Stimulated activated CD8-positive, alpha-beta memory T cell treated with anti-CD3 and anti-CD28 coated beads, Interleukin-4, amount 100 ng/mL, for 1 hour (primary cell): Measurements from ENCODE around the gene TTLL8.

Experiments used
- DNase-seq, 2 donors: peaks; one replicate each; pipeline ENCODE4 v3.0.0-alpha.2; 2020; ENCODE audit warnings: low read depth in 2 of 2, low spot score in 1 of 2

Gene TTLL8

GRCh38 chr22:50083462-50084079 lies 25.5 kb upstream of the TTLL8 start:
- no peak for DNase-seq

GRCh38 chr22:50082961-50083461 lies 24.9 kb upstream of the TTLL8 start:
- no peak for DNase-seq

- no peak for DNase-seq
Measured at GRCh38 chr22:50082197-50082715, 24.2 kb upstream of the TTLL8 start.

GRCh38 chr22:50081426-50082196 lies 23.5 kb upstream of the TTLL8 start:
- DNase-seq, result no peak

DNA sequence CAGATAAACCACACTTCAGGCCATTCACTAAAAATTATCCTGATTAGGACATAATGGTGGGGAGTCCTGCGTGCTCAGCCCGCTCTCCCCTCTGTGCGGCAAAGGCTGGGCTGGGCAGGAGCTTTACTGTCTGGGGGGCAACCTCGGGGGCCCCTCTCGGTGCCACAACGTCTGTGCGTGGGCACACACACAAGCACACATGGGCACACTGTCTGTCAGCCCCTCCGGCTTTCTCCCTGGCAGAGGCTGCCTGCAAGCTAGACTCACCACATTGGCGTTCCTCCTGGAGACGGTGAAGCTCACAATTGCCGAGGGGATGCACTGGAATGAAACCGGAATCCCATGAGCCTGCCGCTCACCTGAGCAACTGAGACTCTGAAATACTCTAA lies 22.0 kb upstream of the TTLL8 start:
- DNase-seq, result no peak

DNA sequence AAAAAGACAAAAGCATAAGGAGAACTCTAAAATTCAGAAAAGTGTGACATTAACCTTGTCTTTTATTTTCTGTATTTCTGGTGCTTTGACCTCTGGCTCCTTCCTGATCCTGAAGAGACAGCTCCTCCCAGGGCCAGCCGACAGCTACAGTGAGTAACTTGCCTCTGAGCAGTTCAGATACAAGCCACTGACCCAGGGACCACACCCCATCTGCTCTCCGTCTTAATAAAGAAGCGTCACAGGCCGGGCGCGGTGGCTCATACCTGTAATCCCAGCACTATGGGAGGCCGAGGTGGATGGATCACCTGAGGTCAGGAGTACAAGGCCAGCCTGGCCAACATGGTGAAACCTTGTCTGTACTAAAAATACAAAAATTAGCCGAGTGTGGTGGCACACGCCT lies 20.7 kb upstream of the TTLL8 start:
- no peak for DNase-seq

DNA sequence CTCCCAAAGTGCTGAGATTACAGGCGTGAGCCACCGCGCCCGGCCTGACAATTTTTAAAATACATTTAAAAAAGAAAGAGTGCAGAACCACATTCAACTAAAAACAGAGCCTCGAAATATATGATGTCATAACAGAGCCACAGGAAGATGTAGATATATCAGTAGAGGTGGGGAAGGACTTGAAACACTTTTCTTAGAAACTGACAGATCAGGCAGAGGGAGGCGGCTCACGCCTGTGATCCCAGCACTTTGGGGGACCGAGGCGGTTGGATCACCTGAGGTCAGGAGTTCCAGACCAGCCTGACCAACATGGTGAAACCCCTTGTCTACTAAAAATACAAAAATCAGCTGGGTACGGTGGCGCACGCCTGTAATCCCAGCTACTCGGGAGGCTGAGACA lies 20.1 kb upstream of the TTLL8 start:
- no peak for DNase-seq

GRCh38 chr22:50076646-50077535 lies 18.8 kb upstream of the TTLL8 start:
- DNase-seq, result no peak

DNA sequence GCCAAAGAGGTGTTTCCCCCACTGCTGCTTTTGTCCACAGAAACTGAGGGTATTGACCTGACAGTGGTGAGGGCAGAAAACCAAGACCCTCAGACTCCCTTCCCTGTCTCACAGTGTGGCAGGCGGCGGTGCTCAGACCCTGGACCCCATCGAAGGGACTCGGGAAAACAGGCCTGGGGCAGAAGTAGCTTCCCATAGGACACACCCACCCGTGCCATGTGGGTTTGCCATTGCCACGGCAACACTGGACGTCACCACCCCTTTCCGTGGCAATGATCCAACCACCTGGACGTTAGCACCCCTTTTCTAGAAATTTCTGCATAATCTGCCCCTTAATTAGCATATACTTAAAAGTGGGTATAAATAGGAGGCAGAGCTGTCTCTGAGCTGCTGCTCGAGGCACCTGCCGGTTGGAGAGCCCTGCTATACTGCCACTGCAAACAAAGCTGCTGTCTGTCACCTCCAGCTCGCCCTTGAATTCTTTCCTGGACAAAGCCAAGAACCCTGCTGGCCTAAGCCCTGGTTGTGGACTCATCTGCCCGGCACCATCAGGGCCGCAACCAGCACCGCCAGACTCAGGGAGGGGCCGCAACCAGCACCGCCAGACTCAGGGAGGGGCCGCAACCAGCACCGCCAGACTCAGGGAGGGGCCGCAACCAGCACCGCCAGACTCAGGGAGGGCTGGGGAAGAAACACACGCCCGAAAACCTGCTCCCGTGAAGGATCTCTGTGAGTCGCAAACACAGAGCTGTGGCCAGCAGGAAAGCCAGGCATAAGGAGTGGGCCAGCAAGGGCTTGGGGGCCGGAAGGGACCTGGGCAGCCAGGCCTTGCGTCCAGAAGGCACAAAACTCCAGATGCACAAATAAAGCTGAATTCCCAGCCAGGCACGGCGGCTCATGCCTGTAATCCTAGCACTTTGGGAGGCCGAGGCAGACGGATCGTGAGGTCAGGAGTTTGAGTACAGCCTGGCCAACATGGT lies 16.7 kb upstream of the TTLL8 start:
- no peak for DNase-seq

GRCh38 chr22:50074056-50074455 lies 16.0 kb upstream of the TTLL8 start:
- DNase-seq, result no peak

DNA sequence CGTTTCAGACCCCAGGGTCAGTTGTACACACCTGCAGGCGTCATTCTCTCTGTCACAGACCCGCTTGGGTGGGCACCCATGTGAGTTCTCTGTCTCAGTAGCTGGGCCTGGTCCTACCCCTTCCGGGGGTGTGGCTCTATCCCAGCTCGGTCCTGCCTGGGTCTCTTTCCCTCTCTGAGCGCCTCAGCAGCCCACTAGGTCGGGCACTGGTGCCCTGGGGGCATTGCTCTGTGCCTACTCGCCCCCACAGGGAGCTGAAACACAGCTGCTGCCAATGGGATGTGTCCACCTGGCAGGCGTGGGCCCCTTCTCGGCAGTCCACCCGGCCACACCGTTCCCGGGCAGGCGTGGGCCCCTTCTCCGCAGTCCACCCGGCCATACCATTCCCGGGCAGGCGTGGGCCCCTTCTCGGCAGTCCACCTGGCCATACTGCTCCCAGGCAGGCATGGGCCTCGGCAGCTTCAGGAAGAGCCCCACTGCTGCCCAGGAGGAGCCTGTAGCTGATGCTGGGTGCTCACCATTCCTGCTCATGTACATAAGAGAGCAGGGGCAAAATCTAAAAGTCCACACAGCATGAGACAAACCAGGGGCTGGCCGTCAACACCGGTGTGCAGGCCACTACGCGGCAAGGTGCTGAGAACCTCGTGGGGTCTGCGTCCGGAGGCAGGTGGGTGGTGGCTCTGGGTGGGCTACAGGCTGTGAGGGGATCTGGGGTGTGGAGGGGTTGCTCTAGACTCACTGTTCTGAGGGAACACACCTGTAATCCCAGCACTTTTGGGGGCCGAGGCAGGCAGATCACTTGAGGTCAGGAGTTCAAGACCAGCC lies 14.8 kb upstream of the TTLL8 start:
- DNase-seq, result no peak

GRCh38 chr22:50072167-50072555 lies 14.1 kb upstream of the TTLL8 start:
- no peak for DNase-seq

- DNase-seq, result no peak
Measured at GRCh38 chr22:50071432-50072166, 13.5 kb upstream of the TTLL8 start.

- no peak for DNase-seq
Measured at GRCh38 chr22:50070366-50070765, 12.3 kb upstream of the TTLL8 start.

DNA sequence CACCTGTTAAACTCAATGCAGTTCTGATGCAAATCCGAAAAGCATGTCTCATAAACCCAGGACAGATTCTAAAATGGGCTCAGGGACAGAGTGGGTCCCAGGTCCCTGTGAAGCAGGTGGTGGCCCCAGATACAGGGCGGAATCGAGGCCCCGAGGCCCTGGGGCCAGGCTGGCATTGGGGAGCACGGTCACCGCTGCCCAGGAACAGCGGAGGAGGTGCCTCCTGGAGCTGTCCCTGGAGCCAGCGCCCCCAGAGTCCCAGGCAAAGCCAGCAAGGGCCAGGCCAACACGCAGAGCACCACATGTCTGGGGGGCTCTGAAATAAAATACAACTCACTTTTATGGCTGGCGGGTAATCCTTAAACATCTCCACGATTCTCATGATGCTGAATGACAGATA lies 10.0 kb upstream of the TTLL8 start:
- no peak for DNase-seq

GRCh38 chr22:50067244-50067643 lies 9.1 kb upstream of the TTLL8 start:
- no peak for DNase-seq

DNA sequence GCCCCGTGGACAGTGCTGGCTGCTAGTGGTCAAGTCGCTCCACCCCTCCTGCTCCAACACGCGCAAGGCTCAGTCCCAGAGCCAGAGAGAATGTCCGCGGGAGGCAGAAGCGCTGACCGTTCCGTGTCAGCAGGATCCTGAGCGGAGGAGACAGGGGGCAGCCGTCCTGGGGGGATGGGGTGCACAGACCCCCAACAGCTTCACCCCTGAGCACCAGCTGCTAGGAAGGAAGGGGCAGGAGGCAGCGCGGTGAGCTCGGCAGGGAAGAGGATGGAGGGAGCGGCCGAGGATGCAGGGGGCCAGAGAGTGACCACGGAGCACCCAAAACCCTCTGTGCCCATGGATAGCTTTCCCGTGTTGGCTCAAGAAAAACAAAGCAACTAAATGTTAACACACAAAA lies 6.4 kb upstream of the TTLL8 start:
- DNase-seq, result no peak

GRCh38 chr22:50063589-50064393 lies 5.7 kb upstream of the TTLL8 start:
- DNase-seq, result no peak
